Neural crest cell (in vitro differentiated cells): ENCODE measurements around the gene ST3GAL2. TPM values are rescaled to one million over a fixed set of nuclear protein-coding genes. Genes with fewer than 3 reads are reported as not detected.

Experiments
- DNase-seq: peaks from one replicate; pipeline ENCODE4 v3.0.0; 2021; ENCODE audit warnings: low read depth, mixed read lengths, low spot score
- H3K27ac Mint-ChIP-seq: one replicate; pipeline ENCODE4 v1.8.0; 2021; ENCODE audit warnings: mild to moderate bottlenecking, mixed read lengths; ENCODE audit not compliant: unreplicated experiment
- H3K27me3 Mint-ChIP-seq: 2 replicates; pipeline ENCODE4 v1.8.0; 2021; ENCODE audit warnings: low read depth, mild to moderate bottlenecking, mixed read lengths
- H3K36me3 Mint-ChIP-seq: 2 replicates; pipeline ENCODE4 v1.8.0; 2021; ENCODE audit warnings: low read depth, mild to moderate bottlenecking, mixed read lengths
- H3K4me1 Mint-ChIP-seq: 2 replicates; pipeline ENCODE4 v1.8.0; 2021; ENCODE audit warnings: mixed read lengths
- H3K4me3 Mint-ChIP-seq: one replicate; pipeline ENCODE4 v1.8.0; 2021; ENCODE audit warnings: mild to moderate bottlenecking, mixed read lengths
- H3K9me3 Mint-ChIP-seq: 2 replicates; pipeline ENCODE4 v1.8.0; 2021; ENCODE audit warnings: mixed read lengths
- total RNA-seq: library from RNA; stranded (reverse); gene quantifications from 2 replicates; pipeline ENCODE4 v1.2.1, GENCODE V29; 2021
- TF ChIP-seq, protein P1 (sequence below): fragments of 200-600 bp; sonication (generic); conservative IDR thresholded peaks from 2 replicates; pipeline ENCODE4 v1.5.0; 2021; ENCODE audit warnings: antibody characterized with exemption, mild to moderate bottlenecking

The ST3GAL2 gene
- total RNA-seq, 1 donor from 2014 or later, result 41.8 TPM

DNA sequence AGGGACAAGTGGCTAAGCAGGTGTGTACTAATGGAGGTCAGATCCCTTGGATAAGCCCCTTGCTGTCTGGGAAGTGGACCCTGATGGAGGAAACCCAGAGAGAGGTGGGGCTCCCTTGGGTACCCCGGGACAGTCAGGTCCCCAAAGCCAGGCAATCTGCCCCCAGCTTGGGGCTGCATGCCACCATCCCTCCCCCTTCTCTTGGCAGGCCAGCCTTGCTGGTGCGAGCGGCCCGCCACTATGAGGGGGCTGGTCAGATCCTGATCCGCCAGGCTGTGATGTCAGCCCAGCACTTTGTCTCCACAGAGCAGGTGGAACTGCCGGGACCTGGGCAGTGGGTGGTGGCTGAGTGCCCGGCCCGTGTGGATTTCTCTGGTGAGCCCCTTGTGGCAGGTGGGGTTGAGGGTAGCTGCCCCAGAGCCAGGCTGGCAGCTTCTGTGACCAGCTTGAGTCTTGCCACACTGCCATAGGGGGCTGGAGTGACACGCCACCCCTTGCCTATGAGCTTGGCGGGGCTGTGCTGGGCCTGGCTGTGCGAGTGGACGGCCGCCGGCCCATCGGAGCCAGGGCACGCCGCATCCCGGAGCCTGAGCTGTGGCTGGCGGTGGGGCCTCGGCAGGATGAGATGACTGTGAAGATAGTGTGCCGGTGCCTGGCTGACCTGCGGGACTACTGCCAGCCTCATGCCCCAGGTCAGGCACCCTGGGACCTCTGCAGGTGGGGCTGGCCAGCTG lies 35.6 kb upstream of the ST3GAL2 start:
- TF ChIP-seq, protein P1, sequence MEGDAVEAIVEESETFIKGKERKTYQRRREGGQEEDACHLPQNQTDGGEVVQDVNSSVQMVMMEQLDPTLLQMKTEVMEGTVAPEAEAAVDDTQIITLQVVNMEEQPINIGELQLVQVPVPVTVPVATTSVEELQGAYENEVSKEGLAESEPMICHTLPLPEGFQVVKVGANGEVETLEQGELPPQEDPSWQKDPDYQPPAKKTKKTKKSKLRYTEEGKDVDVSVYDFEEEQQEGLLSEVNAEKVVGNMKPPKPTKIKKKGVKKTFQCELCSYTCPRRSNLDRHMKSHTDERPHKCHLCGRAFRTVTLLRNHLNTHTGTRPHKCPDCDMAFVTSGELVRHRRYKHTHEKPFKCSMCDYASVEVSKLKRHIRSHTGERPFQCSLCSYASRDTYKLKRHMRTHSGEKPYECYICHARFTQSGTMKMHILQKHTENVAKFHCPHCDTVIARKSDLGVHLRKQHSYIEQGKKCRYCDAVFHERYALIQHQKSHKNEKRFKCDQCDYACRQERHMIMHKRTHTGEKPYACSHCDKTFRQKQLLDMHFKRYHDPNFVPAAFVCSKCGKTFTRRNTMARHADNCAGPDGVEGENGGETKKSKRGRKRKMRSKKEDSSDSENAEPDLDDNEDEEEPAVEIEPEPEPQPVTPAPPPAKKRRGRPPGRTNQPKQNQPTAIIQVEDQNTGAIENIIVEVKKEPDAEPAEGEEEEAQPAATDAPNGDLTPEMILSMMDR, result no peak
- Mint-ChIP-seq H3K27me3 (no peaks in the 10 kb centered on the region), H3K4me3 (no peak overlapping the region), H3K4me1 (no peaks in the 10 kb centered on the region), H3K9me3 (no peaks in the 10 kb centered on the region), H3K36me3 (no peaks in the 10 kb centered on the region), H3K27ac (no peak overlapping the region)
- DNase-seq, result no peak

DNA sequence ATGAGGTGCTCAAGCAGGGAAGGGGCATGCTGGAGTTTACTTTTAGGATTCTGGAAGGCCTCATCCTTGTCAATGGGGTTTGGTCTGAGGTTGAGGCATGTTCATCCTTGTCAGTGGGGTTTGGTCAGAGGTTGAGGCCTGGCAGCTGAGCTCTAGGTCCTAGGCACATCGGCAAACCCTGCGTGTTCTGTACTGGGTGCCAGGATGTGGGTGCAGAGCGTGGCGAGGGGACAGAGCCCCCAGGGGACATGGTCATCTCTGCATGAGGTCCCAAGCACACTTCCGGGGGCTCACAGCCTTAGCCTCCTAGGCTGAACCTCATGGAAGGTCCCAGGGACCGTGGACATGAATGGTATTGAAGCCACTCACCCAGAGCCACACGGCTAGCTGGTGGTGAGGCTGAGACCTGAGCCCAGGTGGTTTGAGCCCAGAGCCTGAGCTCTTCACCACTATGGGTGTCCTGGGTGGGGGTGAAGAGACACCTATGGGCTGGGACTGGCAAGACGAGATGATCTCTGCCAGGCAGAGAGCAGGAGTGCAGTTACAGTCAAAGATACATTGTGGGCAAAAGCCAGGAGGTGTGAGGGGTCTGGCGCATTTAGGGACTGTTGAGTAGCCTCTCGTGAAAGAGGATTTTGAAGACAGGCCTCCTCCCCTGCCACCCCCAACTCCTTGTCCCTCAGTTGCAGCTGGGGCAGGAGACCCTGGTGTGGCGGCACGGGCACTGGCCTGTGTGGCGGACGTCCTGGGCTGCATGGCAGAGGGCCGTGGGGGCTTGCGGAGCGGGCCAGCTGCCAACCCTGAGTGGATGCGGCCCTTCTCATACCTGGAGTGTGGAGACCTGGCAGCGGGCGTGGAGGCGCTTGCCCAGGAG lies 34.8 kb upstream of the ST3GAL2 start:
- H3K27ac Mint-ChIP-seq, result peak overlapping the region; percentile 43
- H3K36me3 Mint-ChIP-seq, result no peaks in the 10 kb centered on the region
- no peak overlapping the region for H3K4me3 Mint-ChIP-seq
- H3K4me1 Mint-ChIP-seq, result no peaks in the 10 kb centered on the region
- no peak for DNase-seq
- H3K27me3 Mint-ChIP-seq, result no peaks in the 10 kb centered on the region
- H3K9me3 Mint-ChIP-seq, result no peaks in the 10 kb centered on the region
- TF ChIP-seq, protein P1, result no peak

DNA sequence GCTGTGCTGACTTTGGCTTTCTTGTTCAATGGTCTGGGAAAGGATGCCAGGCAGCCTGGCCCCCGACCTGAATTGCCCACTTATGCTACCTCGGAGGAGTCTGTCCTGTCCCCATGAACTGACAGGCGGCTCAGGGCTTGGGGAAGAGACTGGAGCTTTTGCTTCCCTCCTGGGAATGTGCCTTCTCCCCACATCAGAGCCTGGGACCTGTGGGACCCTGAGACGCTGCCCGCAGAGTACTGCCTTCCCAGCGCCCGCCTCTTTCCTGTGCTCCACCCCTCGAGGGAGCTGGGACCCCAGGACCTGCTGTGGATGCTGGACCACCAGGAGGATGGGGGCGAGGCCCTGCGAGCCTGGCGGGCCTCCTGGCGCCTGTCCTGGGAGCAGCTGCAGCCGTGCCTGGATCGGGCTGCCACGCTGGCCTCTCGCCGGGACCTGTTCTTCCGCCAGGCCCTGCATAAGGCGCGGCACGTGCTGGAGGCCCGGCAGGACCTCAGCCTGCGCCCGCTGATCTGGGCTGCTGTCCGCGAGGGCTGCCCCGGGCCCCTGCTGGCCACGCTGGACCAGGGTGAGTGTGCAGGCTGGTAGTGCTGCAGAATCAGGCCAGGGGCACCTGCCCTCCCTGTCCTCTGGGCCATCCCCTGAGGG lies 34.0 kb upstream of the ST3GAL2 start:
- Mint-ChIP-seq H3K27ac (no peak overlapping the region), H3K4me3 (no peak overlapping the region), H3K27me3 (no peaks in the 10 kb centered on the region), H3K4me1 (no peaks in the 10 kb centered on the region), H3K9me3 (no peaks in the 10 kb centered on the region), H3K36me3 (no peaks in the 10 kb centered on the region)
- TF ChIP-seq, protein P1, result no peak
- no peak for DNase-seq

DNA sequence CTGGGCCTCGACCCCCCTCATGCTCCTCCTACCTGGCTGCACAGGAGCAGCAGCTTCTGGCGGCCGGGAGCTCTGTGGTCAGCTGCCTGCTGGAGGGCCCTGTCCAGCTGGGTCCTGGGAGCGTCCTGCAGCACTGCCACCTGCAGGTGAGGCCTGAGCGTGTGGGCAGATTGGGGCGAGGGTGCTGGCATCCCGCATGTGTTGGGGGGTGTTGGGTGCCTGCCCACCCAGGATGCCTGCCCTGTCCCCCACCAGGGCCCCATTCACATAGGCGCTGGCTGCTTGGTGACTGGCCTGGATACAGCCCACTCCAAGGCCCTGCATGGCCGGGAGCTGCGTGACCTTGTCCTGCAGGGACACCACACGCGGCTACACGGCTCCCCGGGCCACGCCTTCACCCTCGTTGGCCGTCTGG lies 32.0 kb upstream of the ST3GAL2 start:
- H3K4me3 Mint-ChIP-seq, result no peak overlapping the region
- no peaks in the 10 kb centered on the region for H3K4me1 Mint-ChIP-seq
- peak; percentile 32 for DNase-seq
- no peak overlapping the region for H3K27ac Mint-ChIP-seq
- TF ChIP-seq, protein P1, result peak; percentile 52
- no peaks in the 10 kb centered on the region for H3K27me3 Mint-ChIP-seq
- no peaks in the 10 kb centered on the region for H3K36me3 Mint-ChIP-seq
- H3K9me3 Mint-ChIP-seq, result no peaks in the 10 kb centered on the region

DNA sequence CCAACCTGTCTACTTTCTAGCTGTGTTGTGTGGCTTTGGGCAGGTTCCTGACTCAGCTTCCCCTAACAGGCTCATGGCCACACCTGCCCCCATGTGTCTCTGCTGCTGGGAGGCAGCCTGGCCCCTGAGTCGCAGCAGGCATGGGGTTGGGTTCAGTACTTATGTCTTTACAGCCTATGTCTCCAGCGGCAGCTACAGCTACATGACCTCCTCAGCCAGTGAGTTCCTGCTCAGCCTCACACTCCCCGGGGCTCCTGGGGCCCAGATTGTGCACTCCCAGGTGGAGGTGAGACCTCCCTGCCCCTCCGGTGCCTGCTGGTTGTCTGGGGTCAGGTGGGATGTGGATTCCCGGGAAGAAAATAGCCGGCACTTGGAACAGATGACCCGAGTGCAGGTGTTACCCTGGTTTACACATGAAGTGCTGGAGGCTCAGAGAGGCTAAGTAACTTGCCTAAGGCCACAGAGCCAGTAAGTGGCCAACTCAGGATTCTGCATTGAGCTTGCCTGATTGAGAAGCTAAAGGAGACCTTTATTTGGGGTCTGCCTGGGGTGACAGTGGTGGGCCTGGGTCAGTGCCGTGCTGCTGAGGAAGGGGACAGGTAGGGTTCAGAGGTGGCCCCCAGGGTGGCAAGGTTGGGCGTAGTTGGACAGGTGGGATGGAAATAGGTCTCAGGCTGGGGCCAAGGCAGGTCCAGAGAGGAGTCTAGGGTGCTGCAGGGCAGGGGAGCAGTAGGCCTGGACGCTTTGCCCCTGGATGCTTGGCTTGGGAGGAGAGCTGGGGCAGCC lies 31.4 kb upstream of the ST3GAL2 start:
- no peaks in the 10 kb centered on the region for H3K4me1 Mint-ChIP-seq
- H3K9me3 Mint-ChIP-seq, result no peaks in the 10 kb centered on the region
- H3K4me3 Mint-ChIP-seq, result no peak overlapping the region
- no peaks in the 10 kb centered on the region for H3K36me3 Mint-ChIP-seq
- no peak for DNase-seq
- no peak overlapping the region for H3K27ac Mint-ChIP-seq
- TF ChIP-seq, protein P1, result no peak
- H3K27me3 Mint-ChIP-seq, result no peaks in the 10 kb centered on the region
